HG03520 (cell line): ENCODE data around the gene MSLN.
"Not testable (repeated sequence)": the region's sequence is repeated elsewhere in the genome, so short reads cannot be mapped to it uniquely, and the experiment has no call there.

Source experiments
- ATAC-seq: cut with Tn5 transposase; IDR thresholded peaks from one replicate; pipeline ENCODE4 v1.9.1; 2021; ENCODE audit warnings: mild to moderate bottlenecking, moderate library complexity; ENCODE audit not compliant: unreplicated experiment

Gene MSLN

DNA sequence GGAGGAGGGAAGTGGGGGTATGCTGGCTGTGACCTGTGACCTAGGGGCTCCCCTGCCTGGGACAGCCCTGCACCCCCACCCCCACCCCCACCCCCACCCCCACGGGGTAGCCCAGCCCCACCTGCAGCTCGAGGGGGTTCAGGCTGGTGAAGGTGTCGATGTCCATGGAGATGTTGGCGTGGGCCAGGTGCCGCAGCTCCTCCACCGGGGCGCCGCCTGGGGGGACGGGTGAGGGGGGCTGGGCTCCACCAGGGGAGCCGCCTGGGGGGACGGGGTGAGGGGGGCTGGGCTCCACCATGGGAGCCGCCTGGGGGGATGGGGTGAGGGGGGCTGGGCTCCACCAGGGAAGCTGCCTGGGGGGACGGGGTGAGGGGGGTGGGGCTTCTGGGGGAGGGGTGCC lies 9.9 kb downstream of the MSLN start:
- ATAC-seq, result no peak

- no peak for ATAC-seq
Observed at GRCh38 chr16:772959-773358, 12.4 kb downstream of the MSLN start.

DNA sequence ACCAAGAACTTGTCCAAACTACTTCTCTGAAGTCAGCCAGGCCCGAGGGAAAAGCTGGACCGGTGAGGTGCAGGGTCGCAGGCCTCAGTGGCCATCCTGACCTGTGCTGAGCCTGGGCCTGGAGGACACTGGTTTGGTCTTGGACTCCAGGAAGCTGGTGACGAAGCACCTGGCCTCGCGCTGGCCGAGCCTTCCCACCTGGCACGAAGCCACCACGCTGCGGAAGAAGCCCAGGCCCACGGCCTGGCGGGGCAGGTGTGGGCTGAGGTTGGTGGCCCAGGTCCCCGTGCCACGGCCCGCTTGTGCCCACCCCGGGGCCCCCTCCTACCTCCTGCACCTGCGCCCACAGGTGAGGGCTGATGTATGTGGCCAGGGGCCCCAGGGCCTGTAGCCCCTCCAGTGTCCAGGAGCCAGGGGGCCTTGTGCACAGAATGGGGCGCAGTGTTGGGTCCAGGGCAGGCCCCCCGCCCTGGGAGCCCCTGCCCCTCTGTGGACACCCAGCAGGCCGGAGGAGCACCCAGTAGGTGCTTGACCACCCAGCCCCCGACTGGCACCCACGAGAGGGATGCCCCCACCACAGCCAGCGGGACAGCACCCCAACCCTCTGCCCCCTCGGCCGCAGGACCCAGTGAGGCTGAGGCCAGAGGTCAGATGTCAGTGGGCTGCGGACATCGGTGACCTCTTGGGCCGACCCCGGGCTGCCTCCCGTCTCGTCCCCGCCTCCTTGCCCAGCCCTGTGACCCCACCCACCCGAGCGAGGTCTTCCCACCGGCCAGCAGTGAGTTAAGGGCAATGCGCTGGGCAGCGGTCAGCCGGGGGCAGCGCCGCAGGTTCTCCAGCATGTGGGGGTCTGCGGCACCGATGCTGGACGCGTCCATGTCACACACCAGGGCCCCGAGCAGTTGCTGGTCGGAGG lies 13.8 kb downstream of the MSLN start:
- no peak for ATAC-seq

GRCh38 chr16:775236-775796 lies 14.8 kb downstream of the MSLN start:
- ATAC-seq, result no peak

DNA sequence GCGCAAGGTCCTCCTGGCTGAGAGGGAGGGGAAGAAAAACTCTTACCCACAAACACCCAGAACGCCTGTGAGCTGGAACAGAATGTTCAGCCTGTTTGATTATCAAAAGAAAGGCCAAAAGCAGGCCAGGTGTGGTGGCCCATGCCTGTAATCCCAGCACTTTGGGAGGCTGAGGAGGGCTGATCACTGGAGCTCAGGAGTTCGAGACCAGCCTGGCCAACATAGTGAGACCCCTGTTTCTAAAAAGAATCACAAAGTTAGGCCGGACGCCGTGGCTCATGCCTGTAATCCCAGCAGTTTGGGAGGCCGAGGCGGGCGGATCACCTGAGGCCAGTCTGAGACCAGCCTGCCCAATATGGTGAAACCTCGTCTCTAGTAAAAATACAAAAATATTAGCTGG lies 15.8 kb downstream of the MSLN start:
- not testable (repeated sequence) for ATAC-seq

DNA sequence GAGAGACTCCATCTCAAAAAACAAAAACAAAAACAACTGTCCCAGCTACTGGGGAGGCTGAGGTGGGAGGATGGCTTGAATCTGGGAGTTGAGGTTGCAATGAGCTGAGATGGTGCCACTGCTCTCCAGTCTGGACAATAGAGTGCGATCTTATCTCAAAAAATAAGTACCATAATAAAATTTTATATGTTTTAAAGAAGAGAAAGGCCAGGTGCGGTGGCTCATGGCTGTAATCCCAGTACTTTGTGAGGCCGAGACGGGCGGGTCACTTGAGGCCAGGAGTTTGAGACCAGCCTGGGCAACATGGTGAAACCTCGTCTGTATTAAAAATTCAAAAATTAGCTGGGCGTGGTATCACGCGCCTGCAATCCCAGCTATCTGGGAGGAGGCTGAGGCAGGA lies 16.3 kb downstream of the MSLN start:
- no peak for ATAC-seq

DNA sequence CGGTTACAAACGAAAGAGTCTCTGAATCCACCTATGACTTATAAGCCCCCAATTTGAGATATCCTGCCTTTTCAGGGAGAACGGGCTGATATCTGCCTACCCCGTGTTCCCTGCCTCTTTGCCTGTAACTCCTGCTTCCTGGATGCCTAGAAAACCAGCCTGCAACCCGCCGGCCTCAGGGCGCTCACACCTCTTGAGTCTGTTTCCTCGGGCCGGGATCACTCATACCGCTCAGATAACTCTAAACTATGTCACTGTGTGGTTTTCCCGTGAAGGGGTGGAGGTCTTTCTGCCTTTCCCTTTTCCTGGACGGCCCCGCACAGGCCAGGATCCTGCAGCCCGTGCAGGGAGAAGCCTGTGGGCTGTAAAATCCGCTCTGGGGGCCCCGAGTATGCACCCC lies 17.3 kb downstream of the MSLN start:
- no peak for ATAC-seq

DNA sequence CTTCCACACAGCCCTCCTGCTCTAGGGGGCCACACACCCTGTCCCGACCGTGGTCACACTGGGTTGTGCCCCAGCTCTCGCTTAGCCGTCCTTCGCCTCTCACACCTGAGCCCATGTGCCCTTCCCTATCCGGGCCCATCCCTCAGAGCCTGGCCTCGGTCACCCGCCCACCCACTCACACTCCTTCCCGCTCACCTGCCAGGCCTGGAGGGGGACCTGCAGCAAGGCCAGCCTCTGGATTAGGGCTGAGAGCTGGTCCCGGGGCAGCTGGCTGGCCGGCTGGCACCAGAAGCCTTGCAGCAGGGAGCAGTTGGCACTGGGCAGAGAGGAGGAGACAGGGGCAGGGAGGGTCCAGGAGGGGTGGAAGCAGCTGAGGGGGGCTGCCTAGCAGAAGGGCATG lies 17.9 kb downstream of the MSLN start:
- ATAC-seq, result no peak

DNA sequence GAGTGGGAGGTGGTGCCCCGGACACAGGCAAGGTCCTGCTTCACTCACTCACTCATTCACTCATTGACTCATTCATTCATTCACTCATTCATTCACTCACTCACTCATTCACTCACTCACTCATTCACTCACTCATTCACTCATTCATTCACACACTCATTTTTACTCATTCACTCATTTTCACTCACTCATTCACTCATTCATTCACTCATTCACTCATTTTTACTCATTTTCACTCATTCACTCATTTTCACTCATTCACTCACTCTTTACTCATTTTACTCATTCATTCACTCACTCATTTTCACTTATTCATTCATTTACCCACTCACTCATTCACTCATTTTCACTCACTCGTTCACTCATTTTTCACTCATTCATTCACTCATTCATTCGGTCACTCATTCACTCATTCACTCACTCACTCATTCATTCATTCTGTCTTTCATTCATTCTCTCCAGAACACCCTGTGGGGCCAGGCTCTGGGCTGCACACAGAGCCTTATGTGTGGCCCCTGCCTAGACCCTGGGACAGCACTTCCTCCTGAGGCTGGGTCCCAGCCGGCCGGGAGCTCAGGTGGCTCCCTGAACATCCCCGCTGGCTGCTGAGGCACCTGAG lies 18.5 kb downstream of the MSLN start:
- ATAC-seq, result no peak

GRCh38 chr16:779561-779960 lies 19.0 kb downstream of the MSLN start:
- ATAC-seq, result no peak

GRCh38 chr16:780296-780695 lies 19.8 kb downstream of the MSLN start:
- ATAC-seq, result no peak

DNA sequence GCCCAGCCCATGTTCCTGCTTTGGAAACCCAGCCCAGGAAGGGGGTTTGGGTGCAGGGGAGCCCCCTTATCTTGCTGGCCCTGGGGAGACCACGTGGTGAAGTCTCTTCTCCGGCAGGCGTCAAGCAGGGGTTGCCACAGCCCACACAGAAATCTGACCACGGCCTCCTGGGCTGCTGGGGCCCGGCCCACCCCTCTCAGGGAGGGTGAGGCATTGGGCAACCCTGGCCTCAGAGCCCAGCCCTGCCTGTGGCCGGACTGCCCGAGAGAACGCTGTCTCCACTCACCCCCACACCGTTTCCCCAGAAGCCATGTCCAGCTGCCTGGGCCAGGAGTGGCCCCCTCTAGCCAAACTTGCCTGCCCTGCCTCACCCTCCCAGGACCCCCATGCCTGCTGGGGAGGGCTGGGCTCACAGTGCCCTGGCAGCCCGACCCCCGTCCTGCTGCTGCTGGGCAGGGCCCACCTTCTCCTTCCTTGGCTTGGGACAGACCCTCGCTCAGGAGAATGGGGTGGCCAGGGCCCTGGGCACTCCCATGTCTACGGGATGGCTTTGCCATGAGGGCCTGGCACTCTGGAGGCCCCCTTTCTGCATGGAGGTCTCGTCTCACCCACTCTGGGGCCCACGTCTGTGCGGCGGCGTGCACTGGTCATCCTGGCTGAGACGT lies 20.9 kb downstream of the MSLN start:
- ATAC-seq, result no peak

DNA sequence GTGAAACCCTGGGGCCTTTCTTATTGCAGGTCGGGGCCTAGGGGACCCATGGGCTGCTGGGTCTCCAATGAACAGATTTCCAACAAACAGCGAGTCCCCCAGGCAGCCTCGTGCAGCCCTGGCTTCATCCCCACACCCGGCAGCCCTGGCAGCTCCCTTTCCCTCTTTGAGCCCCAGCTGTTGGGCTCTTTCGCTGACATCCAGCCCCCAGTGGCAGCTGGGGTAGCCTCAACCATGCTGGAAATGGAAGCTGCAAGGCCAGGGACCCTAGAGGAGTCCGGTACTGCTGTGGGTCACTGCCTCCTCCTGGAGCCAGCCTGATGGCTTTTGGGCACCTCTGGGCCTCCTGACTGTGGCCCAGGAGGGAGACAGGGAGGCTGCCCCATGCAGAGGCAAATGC lies 21.7 kb downstream of the MSLN start:
- no peak for ATAC-seq

DNA sequence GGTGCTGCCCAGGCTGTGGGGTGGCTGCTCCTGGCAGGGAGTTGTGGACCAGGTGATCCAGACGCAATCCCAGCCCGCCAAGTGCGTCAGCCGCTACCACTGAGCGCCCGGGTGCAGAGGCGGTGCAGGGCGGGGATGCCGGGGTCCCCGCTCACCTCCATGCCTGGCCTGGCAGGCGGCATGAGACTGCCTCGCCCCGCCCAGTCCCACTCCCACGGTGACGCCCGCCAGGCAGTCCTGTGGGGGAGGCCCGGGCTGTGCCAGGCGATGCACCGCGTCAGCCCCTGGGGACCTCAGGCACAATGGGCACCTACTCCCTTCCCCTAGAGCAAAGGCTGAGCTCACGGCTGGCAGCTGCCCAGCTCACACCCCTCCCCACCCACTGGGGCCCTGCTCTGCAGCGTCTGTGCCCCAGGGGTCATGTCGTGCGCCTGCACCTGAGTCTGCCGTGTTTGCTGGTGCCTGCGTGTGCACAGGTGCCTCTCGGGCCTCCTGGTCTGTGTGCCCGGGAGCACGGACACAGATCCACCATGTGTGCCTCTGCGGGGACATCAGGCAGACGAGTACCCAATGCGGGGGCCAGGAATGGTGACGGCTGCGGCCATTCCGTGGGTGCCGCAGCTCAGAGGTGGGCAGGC lies 22.4 kb downstream of the MSLN start:
- ATAC-seq, result no peak

- no peak for ATAC-seq
Observed at GRCh38 chr16:783404-784161, 23.0 kb downstream of the MSLN start.

- no peak for ATAC-seq
Observed at GRCh38 chr16:784431-784830, 23.9 kb downstream of the MSLN start.

DNA sequence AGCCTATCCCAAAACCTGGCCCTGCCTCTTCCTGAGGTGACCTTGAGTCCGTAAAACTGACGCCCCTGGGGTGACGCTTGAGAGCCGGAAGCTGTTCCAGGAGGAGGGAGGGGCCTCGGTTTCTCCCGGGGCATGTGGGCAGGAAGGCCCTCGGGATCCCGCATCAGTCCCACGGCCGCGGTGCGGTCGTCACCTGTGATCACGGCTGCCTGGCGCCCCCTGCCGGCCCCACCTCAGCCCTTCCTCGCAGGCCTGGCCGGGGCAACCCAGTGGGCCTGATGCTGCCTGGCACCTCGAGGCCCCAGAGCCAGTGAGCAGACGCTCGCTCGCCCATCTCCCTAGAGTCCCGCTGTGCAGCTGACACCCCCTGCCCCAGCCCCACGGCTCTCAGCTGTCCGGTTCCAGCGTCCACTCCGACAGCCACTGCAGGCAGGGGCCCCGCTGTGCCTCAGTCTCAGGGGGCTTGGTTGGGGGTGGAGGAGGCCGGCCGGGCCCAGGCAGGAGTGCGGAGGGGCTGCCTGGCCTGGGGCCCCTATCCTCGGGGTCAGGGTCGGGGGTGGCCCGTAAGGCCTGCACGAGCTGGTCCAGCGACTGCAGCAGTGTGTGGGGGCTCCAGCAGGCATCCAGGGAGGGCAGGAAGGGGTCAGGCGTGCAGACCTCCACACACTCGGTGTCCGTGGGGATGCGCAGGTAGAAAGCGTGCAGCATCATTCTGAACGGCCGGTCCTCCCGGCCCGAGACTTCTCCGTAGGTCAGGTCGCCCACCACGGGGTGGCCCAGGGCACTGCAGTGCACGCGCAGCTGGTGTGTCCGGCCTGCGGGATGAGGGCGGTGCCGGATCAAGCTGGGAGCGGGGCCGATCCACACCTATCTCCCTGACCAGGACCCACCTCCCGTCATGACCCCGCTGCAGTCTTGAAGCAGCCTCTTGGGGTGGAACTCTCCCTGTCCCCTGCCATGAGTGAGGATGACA lies 25.3 kb downstream of the MSLN start:
- no peak for ATAC-seq

- ATAC-seq, result no peak
Observed at GRCh38 chr16:787321-787966, 26.9 kb downstream of the MSLN start.

GRCh38 chr16:787978-788398 lies 27.5 kb downstream of the MSLN start, which contains the start of gene RPUSD1:
Gene RPUSD1, minus strand, starts transcription at chr16:788381. Its CDS starts 644 bp downstream, at chr16:787737.
- peak; percentile 13 for ATAC-seq
